T-helper 9 cell (primary cell): Measurements from ENCODE around the gene SPDYE1.
"Not testable (repeated sequence)": the region's sequence is repeated elsewhere in the genome, so short reads cannot be mapped to it uniquely, and the experiment has no call there.

ENCODE experiments used
- DNase-seq: peaks from one replicate; pipeline ENCODE4 v3.0.0-alpha.2; 2020

SPDYE1 gene

DNA sequence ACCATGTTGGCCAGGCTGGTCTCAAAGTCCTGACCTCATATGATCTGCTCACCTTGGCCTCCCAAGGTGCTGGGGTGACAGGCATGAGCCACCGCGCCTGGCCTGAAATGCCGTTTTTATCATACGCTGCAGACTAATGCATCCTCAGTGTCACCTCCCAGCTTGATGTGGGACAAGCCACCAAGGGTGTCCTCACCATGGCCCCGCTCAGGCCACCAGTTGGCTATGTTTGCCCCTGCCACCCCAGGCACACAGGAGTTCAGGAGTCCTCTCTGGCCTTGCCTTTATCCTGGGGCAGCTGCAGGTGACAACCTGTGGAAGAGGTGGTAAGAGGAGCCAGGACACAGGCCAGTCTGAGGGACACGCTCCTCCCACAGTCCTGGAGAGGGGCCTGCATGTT is 3.0 kb upstream of the SPDYE1 start:
- not testable (repeated sequence) for DNase-seq

DNA sequence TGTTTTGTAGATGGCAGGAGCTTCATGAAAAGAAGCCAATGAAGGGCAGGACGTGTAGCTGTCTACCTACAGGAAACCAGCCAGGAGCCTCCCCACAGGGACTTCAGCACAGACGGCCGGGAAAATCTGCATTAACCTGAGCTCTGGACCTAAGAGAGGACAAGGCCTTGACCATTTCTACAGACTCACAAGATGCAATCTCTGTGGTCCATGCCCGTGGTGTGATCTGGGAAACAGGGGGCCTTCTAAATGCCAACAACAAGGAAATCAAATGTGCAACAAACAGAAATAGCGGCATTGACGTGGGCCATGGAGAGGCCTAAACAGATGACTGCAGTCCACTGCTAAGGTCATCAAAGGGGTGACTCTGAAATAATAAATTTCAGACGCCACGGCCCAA is 14.4 kb downstream of the SPDYE1 start:
- DNase-seq, result not testable (repeated sequence)

DNA sequence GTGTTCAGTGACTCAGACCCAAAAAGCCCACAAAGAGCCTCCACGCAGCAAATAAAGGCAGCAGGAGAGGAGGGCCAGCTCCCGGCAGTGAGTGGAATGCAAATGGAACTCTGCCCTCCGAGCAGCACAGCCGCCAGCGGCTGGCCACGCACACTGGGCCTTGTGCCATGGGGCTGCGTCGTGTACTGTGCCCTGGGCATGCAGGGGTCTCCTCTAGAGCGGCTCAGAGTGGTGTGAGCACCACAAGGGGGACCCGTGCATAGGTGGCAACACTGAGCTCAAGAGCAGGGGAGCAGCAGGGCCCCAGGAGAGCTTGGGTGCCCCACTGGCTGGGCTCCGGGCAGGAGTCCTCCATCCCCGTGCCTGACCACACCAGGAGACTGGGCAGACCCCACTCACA is 17.4 kb downstream of the SPDYE1 start:
- not testable (repeated sequence) for DNase-seq

DNA sequence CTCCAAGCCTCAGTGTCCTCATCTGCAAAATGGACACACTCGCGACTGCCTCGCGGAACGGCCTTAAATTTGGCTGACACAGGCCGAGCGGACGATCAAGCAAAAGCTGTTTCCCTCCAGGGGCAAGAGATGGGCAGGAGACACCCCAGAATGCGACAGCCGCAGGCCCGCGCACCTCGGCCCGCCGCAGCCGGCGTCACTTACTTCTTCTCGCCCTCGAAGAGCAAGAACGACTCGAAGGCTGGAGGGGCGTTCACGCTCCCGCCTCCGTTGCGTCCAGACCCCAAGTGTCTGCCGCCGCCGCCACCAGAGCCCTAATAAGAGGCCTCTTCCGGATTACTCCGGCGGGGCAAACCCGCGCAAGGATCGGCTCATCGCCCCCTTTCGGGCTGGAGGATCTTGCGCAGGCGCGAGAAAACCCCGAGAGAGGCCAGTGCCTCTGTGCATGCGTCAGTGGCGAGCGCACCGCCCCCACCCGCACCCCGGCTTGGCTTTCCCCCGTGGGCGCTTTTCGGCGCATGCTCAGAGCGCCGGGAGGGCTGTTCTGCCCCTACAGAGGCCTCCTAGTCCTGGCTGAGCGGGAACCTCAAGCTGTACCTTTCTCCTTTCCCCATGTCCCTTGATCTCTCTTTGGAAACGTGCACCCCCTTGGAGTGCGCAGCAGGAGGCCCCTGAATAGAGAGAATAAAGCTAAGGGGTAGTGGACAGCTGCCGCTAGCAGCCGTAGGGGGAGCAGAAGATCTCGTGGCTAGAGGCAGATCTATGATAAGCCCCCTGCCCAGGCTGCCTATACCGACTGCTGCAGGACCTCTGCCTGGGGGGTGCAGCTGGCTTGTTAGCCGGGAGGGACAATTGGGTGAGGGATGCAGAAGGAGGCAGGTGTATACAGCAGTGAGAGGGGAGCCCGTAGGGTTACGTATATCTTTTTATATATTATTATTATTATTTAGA is 21.4 kb downstream of the SPDYE1 start:
- peak; percentile 99 for DNase-seq

DNA sequence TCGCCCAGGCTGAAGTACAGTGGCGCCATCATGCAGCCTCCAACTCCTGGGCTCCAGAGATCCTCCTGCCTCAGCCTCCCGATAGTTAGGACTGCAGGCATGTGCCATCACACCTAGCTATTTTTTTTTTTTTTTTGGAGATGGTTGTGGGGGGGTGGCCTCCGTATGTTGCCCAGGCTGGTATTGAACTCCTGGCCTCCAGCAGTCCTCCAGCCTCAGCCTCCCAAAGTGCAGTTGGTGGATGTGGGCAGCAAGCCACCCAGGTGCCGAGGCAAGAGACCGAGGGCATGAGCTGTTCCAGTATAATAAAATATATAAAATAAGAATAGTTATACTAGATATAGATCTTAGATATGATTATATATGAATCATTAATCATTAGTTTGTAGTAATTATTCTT is 22.1 kb downstream of the SPDYE1 start:
- not testable (repeated sequence) for DNase-seq

DNA sequence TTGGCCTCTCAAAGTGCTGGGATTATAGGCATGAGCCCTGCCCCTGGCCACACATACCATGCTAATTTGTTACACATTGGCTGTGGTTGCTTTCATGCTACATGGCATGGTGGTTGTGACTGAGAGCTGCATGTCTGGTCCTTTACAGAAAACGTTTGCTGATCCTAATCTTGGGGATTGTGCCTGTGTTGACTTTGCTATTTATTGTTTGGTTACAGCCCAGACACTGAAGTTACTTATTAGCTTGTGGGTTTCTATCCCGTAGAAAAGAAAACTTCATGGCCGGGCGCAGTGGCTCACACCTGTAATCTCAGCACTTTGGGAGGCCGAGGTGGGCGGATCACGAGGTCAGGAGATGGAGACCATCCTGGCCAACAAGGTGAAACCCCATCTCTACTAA is 24.4 kb downstream of the SPDYE1 start:
- not testable (repeated sequence) for DNase-seq

DNA sequence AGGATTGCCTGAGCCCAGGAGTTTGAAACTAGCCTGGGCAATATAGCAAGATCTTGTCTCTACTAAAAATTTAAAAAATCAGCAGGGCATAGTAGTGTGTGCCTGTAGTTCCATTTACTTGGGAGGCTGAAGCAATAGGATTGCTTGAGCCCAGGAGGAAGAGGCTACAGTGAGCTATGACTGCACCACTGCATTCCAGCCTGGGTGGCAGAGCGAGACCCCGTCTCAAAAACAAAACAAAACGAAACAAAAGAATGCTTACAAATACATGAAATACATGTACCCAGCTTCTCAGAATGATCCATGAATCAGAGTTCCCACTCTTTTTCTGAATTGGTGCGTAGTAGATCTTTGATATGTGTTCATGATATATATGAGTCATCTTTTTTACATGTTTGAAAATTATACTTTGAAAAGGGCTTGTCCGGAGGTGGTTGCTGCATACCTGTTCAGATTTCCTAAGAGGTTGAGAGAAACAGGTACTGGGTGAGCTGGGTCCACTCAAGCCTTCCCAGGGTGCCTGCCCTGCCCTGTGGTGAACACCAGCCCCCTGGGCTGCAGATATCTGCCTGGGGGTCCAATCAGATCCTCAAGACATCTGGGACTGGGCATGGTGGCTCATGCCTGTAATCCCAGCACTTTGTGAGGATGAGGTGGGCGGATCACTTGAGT is 25.2 kb downstream of the SPDYE1 start:
- not testable (repeated sequence) for DNase-seq

DNA sequence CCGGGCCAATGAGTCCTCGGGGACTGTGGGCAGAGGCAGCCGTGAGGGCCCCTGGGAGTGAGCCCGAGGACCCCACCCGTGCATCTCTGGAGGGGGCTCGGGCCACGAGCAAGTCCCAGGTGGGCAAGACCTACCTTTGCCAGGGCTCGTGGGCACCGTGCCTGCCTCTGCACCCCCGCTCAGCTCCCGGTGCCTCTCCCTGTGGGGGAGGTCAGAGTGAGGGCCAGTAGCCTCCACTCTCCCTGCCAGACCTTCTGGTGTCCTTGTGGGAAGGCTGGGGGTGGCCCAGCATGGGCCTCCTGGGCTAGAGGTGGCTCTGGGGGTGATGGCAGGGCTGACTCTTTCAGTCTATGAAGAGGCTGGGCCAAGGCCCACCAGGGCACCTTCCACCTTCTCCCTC is 31.7 kb downstream of the SPDYE1 start:
- not testable (repeated sequence) for DNase-seq

DNA sequence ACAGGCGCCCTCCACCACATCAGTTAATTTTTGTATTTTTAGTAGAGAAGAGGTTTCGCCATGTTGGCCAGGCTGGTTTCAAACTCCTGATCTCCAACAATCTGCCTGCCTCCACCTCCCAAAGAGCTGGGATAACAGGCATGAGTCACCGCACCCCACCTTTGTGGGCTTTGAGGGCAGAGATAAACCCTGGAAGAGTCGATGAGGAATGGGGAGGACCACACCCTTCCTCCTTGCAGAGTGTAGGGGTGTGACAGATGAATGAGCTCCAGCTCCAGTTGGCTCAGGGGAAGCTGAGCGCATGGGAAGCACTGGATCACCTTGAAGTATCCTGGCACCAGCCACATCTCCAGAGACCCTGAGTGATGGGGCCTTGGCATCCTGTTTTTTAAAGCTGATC is 32.3 kb downstream of the SPDYE1 start:
- not testable (repeated sequence) for DNase-seq

DNA sequence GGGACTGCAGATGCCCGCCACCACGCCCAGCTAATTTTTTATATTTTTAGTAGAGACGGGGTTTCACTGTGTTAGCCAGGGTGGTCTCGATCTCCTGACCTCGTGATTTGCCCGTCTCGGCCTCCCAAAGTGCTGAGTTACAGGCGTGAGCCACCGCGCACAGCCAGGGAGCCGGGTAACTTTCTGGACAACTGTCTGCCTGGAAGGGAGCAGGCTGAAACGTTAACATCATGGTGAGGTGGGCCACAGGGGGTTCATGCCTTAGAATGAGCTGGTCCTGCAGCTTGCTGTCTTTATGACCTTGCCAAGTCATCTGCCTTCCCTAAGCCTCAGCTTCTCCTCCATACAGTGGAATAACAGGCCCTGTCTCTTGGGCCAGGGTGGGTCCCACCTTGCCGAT is 33.6 kb downstream of the SPDYE1 start:
- DNase-seq, result not testable (repeated sequence)

DNA sequence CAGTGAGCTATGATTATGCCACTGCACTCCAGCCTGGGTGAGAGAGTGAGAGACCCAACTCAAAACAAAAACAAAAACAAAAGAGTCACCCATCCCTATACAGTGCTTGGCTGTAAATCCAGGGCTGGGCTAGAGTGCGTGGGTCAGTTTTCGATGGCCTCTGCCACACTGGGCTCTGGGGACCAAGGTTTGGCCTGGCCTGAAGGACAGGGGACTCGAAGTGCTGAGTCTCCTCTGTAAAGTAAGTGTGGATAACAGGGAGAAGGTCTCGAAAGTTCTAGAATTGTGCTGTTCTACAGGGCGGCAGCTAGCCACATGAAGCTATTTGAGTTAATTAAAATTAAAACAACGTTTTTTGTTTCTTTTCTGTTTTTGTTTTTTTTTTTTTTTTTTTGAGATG is 34.3 kb downstream of the SPDYE1 start:
- DNase-seq, result not testable (repeated sequence)

DNA sequence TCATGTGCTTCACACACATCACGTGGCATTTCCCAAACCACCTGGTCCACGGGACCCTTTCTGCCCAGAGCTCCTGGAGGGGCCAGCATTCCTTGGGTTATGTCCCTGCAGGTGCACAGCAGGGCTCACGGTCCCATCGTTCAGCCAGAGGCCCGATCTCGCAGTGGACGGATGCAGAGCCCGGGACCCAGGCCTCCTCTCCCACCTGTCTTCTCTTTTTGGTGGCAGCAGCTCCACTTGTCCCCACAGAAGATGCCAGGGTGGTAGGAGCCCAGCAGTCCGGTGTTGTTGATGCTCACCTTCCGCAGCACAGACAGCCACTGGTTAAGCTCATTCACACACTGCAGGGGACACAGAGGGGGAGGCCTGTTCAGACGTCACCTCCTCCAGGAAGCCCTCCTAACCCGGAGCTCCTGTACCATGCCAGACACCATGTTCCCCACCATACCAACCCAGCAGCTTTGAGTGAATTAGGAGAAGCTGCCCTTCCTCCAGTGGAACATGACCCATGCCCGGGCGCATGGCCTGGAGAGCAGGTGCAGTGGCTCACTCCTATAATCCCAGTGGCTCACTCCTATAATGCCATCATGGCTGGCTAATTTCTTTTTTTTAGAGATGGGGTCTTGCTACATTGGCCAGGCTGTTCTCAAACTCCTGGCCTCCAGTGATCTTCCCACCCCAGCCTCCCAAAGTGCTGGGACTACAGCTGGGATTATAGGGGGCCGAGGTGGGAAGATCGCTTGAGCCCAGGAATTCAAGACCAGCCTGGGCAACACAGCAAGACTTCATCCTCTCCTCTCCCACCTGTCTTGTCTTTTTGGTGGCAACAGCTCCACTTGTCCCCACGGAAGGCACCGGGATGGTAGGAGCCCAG is 36.5 kb downstream of the SPDYE1 start:
- DNase-seq, result not testable (repeated sequence)

DNA sequence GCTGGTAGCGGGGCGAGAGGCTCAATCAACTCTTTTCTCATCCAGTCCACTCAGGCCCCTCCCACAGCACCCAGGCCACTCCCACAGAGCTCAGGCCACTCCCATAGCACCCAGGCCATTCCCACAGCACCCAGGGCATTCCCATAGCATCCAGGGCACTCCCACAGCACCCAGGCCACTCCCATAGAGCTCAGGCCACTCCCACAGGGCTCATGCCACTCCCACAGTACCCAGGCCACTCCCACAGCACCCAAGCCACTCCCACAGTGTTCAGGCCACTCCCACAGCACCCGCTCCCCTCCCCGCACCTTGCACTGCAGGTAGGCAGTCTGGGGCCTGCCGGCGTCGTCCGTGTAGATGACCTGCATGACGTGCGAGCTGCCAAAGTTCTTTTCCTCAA is 38.7 kb downstream of the SPDYE1 start:
- peak; percentile 30 for DNase-seq

DNA sequence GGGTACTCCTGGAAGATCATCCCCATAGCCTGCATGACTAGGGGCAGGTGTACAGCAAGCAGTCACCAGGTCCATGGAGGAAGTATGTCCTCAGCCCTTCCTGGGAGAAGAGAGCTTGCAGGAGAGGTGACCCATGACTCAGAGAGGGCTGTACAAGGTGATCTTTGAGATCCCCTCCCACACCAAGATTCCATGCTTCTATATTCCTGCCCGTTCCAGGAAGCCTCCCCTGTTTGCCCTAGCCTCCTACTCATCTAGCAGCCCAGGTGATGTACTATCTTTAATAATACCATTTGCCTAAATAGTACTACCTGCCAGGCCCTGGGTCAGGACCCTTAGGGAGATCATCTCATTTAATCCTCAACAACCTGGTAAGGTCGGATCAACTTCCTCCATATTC is 40.3 kb downstream of the SPDYE1 start:
- not testable (repeated sequence) for DNase-seq

DNA sequence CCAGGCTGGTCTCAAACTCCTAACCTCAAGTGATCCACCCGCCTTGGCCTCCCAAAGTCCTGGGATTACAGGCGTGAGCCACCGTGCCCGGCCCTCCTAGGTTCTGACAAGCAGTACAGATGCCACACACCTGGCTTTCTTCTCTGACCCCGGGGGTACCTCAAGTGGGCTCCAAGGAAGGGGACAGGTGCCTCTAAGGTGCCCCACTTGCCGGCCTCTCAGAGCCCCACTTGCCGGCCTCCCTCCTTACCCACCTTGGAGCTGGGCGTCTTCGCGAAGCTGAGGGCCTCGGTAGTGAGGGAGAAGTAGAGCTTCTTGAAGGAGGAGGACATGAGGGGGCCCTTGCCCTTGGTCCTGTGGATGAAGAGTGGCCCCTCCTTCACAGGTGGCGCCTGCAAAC is 40.9 kb downstream of the SPDYE1 start:
- not testable (repeated sequence) for DNase-seq

DNA sequence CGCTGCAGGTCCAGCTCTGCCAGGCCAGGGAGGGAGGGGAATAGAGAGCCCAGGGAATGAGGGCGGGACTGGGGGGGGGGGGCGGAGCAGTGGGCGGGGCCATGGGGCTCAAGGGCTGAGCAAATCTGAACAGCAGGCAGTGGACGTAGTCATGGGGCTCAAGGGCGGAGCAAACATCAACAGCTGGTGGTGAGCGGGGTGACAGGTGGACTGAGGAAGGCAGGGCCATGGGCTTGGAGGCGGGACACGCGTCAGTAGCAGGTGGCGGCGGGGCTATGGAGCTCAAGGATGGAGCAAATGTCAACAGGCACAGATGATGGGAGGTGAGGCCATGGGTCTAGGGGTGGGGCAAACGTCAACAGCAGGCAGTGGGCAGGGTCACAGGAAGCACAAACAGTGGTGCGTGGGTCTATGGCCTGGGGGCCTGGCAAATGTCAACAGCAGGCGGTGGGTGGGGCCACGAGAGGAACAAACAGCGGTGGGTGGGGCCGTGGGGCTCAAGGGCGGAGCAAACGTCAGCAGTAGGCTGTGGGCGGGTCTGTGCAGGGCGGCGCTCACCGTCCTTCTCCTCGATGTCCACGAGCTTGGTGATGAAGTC is 41.4 kb downstream of the SPDYE1 start:
- peak; percentile 79 for DNase-seq

DNA sequence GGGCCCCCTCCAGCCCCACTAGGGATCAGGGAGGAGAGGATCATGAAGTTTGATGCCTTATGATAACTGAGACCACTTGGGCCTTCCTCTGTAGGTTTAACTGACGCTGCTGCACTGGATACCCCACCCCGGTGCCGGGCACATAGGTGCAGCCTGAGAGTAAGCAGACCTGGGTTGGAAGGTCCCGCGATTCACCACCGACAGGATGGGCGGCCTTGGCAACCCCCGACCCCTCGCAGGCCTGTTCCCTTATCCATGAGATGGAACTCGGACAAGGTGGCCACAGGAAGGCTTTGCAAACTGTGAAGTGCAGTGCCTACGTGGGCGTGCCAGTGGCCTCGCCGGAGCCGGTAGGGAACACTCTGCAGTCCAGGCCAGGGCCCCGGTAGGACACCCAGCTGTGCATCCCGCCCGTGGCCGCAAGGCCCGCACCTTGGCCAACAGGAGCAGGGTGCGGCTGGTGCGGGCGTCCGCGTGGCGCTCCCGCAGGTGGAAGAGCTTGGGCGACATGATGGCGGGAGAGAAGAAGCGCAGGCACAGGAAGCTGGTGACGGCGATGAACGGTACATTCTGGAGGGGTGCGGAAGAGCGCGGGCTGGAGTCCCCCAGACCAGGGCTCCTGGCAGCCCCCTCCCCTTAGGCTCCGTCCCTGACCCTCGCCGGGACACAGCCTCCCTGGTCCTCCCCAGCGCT is 42.2 kb downstream of the SPDYE1 start:
- not testable (repeated sequence) for DNase-seq

DNA sequence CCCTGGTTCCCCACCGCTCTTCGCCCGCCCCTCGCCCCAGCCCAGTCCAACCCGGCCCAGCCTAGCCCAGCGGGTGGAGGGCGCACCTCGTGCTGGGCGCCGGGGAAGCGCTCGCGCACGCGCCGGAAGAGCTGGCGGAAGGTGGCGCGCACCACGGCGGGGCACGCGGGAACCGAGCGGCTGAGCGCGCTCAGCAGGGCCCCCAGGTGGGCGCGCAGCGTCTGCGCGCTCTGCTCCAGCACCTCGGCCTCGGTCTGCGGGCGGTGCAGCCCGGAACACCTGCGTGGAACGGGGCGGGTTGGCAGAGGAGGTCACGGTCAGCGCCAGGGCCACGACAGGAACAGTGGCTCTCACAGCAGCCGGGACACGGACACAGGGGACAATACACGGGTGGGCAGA is 42.8 kb downstream of the SPDYE1 start:
- DNase-seq, result peak; percentile 50

DNA sequence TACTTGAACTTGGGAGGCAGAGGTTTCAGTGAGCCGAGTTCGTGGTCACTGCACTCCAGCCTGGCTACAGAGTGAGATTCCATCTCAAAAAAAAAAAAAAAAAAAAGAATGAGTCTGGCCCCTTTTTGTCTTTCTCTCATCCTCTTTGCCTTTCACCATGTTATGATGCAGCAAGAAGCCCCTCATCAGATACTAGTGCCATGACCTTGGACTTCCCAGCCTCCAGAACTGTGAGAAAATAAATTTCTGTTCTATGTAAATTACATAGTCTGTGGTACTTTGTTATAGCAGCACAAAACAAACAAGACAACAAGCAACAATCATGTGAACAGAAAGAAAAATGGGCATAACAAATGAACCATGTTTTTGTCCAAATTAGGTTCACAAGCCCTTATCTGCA is 44.5 kb downstream of the SPDYE1 start:
- no peak for DNase-seq

DNA sequence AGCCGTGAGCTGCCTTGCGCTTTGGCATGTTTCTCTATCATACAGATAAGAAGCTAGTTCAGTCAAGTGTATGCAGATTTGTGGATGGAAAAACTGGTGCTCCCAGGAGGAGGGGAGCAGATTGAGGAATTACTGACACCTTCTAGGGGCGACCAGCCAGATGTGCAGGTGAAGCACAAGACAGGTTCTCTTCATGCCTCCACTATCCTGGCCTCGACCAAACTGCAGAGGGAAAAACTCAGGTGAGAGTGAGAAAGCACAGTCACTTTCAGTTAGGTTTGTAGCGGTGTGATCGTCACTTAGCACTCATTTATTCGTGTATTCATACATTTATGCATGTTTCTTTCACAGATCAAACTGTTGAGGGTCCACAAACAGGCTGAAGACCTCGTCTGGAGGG is 46.2 kb downstream of the SPDYE1 start:
- DNase-seq, result no peak

DNA sequence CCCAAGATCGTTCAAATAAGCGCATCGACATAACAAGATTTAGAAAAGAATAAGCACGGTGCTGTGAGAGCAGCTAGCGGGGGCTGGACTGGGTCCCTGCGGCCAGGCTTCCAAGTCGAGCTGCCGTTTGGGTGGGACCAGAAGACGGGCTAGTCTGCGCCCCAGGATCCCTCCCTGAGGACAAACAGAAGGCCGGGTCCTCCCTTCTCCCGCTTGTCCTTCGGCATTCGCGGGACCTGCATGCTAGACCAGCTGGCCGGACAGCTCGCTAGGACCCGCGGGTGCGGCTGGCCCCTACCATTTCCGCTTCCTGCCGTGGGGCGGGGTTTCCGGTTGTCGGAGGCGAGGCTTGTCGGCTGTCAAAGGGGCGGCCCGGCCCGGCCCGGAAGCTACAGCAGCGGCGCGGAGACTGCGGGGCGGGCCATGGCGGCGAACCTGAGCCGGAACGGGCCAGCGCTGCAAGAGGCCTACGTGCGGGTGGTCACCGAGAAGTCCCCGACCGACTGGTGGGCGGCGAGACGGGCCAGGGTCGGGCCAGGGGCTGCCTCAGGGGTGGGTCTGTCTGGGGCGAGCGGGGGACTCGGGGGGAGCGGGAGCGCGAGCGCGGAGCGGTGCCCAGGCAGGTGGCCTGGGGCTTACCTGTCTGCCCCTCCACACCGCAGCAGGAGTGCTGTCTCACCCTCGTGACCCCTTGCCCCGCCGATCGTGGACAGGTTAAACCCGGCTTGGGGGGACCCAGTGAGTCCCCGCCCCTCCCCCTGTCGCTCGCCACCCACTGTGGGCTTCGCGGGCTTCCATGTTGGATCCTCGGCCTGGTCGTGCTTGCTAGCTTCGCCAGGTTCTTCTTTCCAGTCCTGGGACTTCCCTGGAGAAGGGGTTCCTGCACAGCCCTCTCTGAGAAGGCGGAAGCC is 46.9 kb downstream of the SPDYE1 start, which contains the start of gene DBNL:
TSS of gene DBNL (plus strand) at position 388 of the 911 bp plus-strand sequence. CDS start at position 424, 36 bp downstream.
- DNase-seq, result peak; percentile 83
